Progenitor cell of endocrine pancreas (in vitro differentiated cells): Measurements from ENCODE around the gene IFIT5. TPM values are rescaled to one million over a fixed set of nuclear protein-coding genes. Genes with fewer than 3 reads are reported as not detected.
"Not testable (repeated sequence)": the region's sequence is repeated elsewhere in the genome, so short reads cannot be mapped to it uniquely, and the experiment has no call there.

Source experiments
- DNase-seq: peaks from one replicate; pipeline ENCODE4 v3.0.0; 2021; ENCODE audit warnings: low spot score; ENCODE audit not compliant: unreplicated experiment
- H3K27ac Mint-ChIP-seq: 2 replicates; pipeline ENCODE4 v1.8.0; 2021; ENCODE audit warnings: mild to moderate bottlenecking, moderate library complexity, mixed read lengths
- H3K27me3 Mint-ChIP-seq: 2 replicates; pipeline ENCODE4 v1.8.0; 2021; ENCODE audit warnings: mixed read lengths
- H3K36me3 Mint-ChIP-seq: 2 replicates; pipeline ENCODE4 v1.8.0; 2022; ENCODE audit warnings: mixed read lengths; ENCODE audit not compliant: insufficient read depth
- H3K4me1 Mint-ChIP-seq: 2 replicates; pipeline ENCODE4 v1.8.0; 2021; ENCODE audit warnings: low read depth, mixed read lengths
- H3K4me3 Mint-ChIP-seq: 2 replicates; pipeline ENCODE4 v1.8.0; 2021; ENCODE audit warnings: low read depth, mild to moderate bottlenecking, moderate library complexity, mixed read lengths
- H3K9me3 Mint-ChIP-seq: 2 replicates; pipeline ENCODE4 v1.8.0; 2021; ENCODE audit warnings: low read depth, mixed read lengths
- total RNA-seq: library from RNA; stranded (reverse); gene quantifications from 2 replicates; pipeline ENCODE4 v1.2.1, GENCODE V29; 2021
- TF ChIP-seq, protein P1 (sequence below): fragments of 200-600 bp; sonication (generic); IDR thresholded peaks from one replicate; pipeline ENCODE4 v1.5.0; 2021; ENCODE audit warnings: antibody characterized with exemption, mild to moderate bottlenecking; ENCODE audit not compliant: unreplicated experiment

IFIT5 gene
- total RNA-seq, 1 donor from 2014 or later = 6.0 TPM

DNA sequence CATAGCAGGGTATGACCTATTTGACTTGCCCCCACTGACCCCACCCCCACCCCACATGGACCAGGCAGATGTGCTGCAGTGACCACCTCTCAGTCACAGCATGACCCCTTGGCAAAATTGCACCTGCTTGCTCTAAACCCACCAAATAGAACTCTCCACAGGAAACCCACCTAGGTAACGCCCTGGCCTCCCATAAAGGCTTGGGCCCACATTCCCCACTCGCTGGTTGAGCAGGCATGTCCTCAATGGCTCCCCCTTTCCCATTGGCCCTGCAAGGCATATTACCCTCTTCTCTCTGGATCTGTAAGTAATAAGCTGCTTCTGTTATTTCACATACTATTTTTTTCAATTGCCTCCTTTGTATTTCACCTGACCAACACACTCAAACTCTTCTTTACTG lies 19.2 kb upstream of the IFIT5 start:
- Mint-ChIP-seq H3K4me1 (no peaks in the 10 kb centered on the region), H3K27me3 (no peaks in the 10 kb centered on the region), H3K4me3 (no peak overlapping the region), H3K9me3 (peaks cover 7% of the 10 kb centered on the region), H3K36me3 (no peaks in the 10 kb centered on the region), H3K27ac (no peak overlapping the region)
- no peak for DNase-seq
- TF ChIP-seq, protein P1, sequence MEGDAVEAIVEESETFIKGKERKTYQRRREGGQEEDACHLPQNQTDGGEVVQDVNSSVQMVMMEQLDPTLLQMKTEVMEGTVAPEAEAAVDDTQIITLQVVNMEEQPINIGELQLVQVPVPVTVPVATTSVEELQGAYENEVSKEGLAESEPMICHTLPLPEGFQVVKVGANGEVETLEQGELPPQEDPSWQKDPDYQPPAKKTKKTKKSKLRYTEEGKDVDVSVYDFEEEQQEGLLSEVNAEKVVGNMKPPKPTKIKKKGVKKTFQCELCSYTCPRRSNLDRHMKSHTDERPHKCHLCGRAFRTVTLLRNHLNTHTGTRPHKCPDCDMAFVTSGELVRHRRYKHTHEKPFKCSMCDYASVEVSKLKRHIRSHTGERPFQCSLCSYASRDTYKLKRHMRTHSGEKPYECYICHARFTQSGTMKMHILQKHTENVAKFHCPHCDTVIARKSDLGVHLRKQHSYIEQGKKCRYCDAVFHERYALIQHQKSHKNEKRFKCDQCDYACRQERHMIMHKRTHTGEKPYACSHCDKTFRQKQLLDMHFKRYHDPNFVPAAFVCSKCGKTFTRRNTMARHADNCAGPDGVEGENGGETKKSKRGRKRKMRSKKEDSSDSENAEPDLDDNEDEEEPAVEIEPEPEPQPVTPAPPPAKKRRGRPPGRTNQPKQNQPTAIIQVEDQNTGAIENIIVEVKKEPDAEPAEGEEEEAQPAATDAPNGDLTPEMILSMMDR = no peak

DNA sequence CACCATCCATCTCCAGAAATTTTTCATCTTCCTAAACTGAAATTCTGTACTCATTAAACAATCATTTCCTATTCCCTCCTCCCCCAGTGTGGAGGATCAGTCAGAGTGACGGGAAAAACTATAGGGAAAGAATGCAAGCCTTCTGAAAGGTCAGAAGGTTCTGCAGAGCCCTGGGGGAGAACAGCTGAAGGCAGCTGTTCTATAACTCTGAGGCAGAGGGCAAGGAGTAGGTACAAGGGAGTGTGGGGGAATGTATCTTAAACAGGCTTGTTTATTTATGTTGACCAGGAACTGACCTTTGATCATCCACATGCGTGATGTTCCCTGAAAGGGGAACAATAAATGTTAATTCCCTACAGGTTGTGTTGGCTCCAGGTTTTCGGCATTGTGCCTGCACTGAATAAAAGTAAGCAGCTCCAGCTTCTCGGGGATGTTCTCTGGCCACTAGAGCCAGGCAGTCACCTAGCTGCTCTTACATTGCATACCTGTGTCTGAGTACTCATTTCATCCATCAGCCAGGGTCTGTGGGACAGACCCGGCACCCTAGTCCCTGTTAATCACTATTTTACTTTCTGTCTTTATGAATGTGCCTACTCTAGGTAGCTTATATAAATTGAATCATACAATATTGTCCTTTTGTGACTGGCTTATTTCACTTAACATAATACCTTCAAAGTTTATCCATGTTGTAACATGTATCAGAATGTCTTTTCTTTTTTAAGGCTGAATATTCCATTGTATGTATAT lies 16.2 kb upstream of the IFIT5 start:
- Mint-ChIP-seq H3K4me1 (no peaks in the 10 kb centered on the region), H3K4me3 (no peak overlapping the region), H3K36me3 (no peaks in the 10 kb centered on the region), H3K27me3 (no peaks in the 10 kb centered on the region), H3K9me3 (peaks cover 7% of the 10 kb centered on the region), H3K27ac (no peak overlapping the region)
- no peak for DNase-seq
- TF ChIP-seq, protein P1 = no peak

DNA sequence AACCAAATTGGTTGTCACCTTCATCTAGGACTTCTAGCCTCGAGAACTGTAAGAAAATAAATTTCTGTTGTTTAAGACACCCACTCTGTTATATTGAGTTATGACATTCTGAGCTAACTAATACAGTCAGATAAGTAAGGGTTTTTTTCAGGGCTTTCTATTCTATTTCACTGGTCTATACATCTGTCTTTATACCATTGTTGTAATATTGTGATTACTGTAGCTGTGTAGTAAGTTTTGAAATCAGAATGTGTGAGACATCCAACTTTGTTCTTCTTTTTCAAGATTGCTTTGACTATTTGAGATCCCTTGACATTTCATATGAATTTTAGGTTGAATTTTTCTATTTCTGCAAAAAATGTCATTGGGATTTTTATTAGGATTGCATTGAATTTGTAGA lies 14.4 kb upstream of the IFIT5 start:
- H3K4me1 Mint-ChIP-seq = no peaks in the 10 kb centered on the region
- H3K27me3 Mint-ChIP-seq = no peaks in the 10 kb centered on the region
- H3K9me3 Mint-ChIP-seq = peaks cover 11% of the 10 kb centered on the region
- TF ChIP-seq, protein P1 = no peak
- no peak overlapping the region for H3K4me3 Mint-ChIP-seq
- H3K36me3 Mint-ChIP-seq = peaks cover 7% of the 10 kb centered on the region
- no peak for DNase-seq
- no peak overlapping the region for H3K27ac Mint-ChIP-seq

DNA sequence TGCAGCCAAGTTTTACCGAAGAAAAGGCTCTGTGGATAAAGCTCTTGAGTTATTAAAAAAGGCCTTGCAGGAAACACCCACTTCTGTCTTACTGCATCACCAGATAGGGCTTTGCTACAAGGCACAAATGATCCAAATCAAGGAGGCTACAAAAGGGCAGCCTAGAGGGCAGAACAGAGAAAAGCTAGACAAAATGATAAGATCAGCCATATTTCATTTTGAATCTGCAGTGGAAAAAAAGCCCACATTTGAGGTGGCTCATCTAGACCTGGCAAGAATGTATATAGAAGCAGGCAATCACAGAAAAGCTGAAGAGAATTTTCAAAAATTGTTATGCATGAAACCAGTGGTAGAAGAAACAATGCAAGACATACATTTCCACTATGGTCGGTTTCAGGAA lies 11.3 kb upstream of the IFIT5 start:
- H3K36me3 Mint-ChIP-seq = peaks cover 17% of the 10 kb centered on the region
- TF ChIP-seq, protein P1 = no peak
- no peaks in the 10 kb centered on the region for H3K27me3 Mint-ChIP-seq
- H3K4me1 Mint-ChIP-seq = no peaks in the 10 kb centered on the region
- H3K4me3 Mint-ChIP-seq = no peak overlapping the region
- H3K27ac Mint-ChIP-seq = no peak overlapping the region
- peaks cover 11% of the 10 kb centered on the region for H3K9me3 Mint-ChIP-seq
- no peak for DNase-seq

DNA sequence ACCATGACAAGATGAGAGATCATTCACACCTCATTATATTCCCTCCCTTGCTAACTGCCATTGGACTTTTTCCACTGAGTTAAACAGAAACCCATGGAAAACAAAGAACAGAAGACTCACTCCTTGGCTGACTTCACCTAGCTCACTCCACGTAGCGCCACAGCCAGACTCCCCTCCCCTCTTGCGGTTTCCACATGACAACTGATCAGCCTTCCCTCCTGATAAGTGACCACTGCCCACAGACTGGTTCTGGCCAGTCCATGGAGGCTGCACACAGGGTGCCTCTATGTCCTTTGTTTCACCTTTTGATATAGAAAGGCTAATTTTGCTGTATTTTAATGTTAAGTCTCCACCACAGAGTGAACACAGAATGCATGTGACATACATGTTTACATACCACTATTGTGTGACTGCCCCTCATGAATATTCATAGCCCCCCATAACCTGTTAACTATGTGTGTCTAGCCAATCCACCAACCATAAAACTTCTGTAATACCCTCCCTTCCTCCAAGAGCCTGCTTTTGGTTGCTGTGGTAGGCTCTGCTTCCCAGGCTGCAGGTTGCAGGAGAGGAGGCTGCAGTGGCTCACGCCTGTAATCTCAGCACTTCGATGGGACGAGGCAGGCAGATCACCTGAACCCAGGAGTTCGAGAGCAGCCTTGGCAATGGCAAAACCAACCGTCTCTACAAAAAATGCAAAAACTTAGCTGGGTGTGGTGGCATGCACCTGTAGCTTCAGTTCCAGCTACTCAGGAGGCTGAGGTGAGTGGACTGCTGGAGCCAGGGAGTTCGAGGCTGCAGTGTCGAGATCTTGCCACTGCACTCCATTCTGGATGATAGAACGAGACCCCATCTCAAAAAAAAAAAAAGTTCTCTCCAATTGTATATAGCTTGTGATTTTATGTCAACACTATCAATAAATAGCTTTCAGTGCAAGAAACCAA lies 10.0 kb upstream of the IFIT5 start:
- peaks cover 17% of the 10 kb centered on the region for H3K36me3 Mint-ChIP-seq
- H3K4me1 Mint-ChIP-seq = no peaks in the 10 kb centered on the region
- peaks cover 7% of the 10 kb centered on the region for H3K9me3 Mint-ChIP-seq
- no peak for DNase-seq
- H3K27ac Mint-ChIP-seq = no peak overlapping the region
- H3K27me3 Mint-ChIP-seq = no peaks in the 10 kb centered on the region
- TF ChIP-seq, protein P1 = no peak
- no peak overlapping the region for H3K4me3 Mint-ChIP-seq

DNA sequence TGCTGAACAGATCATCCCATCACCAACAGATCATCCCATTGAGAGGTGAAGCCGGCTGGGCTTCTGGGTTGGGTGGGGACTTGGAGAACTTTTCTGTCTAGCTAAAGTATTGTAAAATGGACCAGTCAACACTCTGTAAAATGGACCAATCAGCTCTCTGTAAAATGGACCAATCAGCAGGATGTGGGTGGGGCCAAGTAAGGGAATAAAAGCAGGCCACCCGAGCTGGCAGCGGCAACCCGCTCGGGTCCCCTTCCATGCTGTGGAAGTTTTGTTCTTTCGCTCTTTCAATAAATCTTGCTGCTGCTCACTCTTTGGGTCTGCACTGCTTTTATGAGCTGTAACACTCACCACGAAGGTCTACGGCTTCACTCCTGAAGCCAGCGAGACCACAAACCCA lies 8.2 kb upstream of the IFIT5 start:
- H3K36me3 Mint-ChIP-seq = peaks cover 17% of the 10 kb centered on the region
- H3K9me3 Mint-ChIP-seq, DNase-seq, H3K4me1 Mint-ChIP-seq, H3K4me3 Mint-ChIP-seq, H3K27ac Mint-ChIP-seq, H3K27me3 Mint-ChIP-seq: not testable (repeated sequence)

DNA sequence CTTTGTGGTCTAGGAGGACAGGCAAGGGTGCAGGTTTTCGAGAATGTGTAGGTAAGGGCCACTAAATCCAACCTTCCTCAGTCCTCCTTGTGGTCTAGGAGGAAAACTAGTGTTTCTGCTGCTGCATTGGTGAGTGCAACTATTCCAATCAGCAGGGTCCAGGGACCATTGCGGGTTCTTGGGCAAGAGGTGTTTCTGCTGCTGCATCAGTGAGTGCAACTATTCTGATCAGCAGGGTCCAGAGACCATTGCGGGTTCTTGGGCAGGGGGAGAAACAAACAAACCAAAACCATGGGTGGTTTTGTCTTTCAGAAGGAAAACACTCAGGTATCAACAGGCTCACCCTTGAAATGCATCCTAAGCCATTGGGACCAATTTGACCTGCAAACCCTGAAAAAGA lies 6.6 kb upstream of the IFIT5 start:
- not testable (repeated sequence) for H3K4me1 Mint-ChIP-seq, H3K4me3 Mint-ChIP-seq, H3K27me3 Mint-ChIP-seq, H3K27ac Mint-ChIP-seq, H3K9me3 Mint-ChIP-seq, DNase-seq
- H3K36me3 Mint-ChIP-seq = peaks cover 22% of the 10 kb centered on the region

DNA sequence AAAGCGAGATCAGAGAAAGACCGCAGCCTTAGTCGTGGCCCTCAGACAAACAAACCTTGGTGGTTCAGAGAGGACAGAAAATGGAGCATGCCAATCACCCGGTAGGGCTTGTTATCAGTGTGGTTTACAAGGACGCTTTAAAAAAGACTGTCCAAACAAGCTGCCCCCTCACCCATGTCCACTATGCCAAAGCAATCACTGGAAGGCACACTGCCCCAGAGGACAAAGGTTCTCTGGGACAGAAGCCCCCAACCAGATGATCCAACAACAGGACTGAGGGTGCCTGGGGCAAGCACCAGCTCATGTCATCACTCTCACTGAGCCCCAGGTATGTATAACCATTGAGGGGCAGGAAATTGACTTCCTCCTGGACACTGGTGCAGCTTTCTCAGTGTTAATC lies 5.1 kb upstream of the IFIT5 start:
- not testable (repeated sequence) for H3K9me3 Mint-ChIP-seq, H3K4me3 Mint-ChIP-seq, H3K4me1 Mint-ChIP-seq, H3K27me3 Mint-ChIP-seq, H3K27ac Mint-ChIP-seq, DNase-seq
- H3K36me3 Mint-ChIP-seq = peaks cover 19% of the 10 kb centered on the region
